OCI-LY1 (cell line): ENCODE measurements around the gene RND1.

ENCODE experiments used
- CTCF ChIP-seq: fragments of 200-600 bp; sonication (generic), shearing (Covaris generic); IDR thresholded peaks from 2 replicates; pipeline ENCODE4 v1.5.1; 2017; ENCODE audit warnings: mild to moderate bottlenecking, antibody characterized with exemption, low read length, moderate library complexity, mixed read lengths
- EZH2 ChIP-seq: fragments of 200-600 bp; sonication (generic), shearing (Covaris generic); IDR thresholded peaks from 2 replicates; pipeline ENCODE4 v1.8.0; 2017; ENCODE audit warnings: borderline replicate concordance, mixed run types, mild to moderate bottlenecking, antibody characterized with exemption, low read length, moderate library complexity, mixed read lengths

GRCh38 chr12:48907245-48907644 is 41.6 kb upstream of the RND1 start:
- TF ChIP-seq CTCF (no peak), EZH2 (no peak)
